Fibroblast of lung (primary cell): ENCODE measurements around the gene TMEM132D. TPM values are rescaled to one million over a fixed set of nuclear protein-coding genes. Genes with fewer than 3 reads are reported as not detected.

ENCODE experiments used
- DNase-seq, 2 donors: peaks; one replicate each; pipeline versions ENCODE4 v3.0.0 to v3.0.0-alpha.2; 2010; ENCODE audit warnings: low read depth in 2 of 2
- H2AFZ ChIP-seq: 2 replicates; pipeline ENCODE4 v1.5.1; 2012; ENCODE audit warnings: low read length, control low read depth, inconsistent platforms
- H3K27ac ChIP-seq: 2 replicates; pipeline ENCODE4 v1.5.1; 2011; ENCODE audit warnings: low read length, control low read depth; ENCODE audit not compliant: insufficient read depth
- H3K27me3 ChIP-seq: 2 replicates; pipeline ENCODE4 v1.5.1; 2011; ENCODE audit warnings: mild to moderate bottlenecking, low read length; ENCODE audit not compliant: control insufficient read depth, insufficient read depth
- H3K36me3 ChIP-seq: 2 replicates; pipeline ENCODE4 v1.5.1; 2011; ENCODE audit warnings: low read length; ENCODE audit not compliant: control insufficient read depth, insufficient read depth
- H3K4me1 ChIP-seq: 2 replicates; pipeline ENCODE4 v1.5.1; 2011; ENCODE audit warnings: low read length; ENCODE audit not compliant: control insufficient read depth, insufficient read depth; ENCODE audit errors: extremely low read depth
- H3K4me2 ChIP-seq: 2 replicates; pipeline ENCODE4 v1.5.1; 2011; ENCODE audit warnings: low read length, control low read depth; ENCODE audit not compliant: insufficient read depth; ENCODE audit errors: extremely low read depth
- H3K4me3 ChIP-seq, 4 experiments: fragments of 200-600 bp in 1 of 4; sonication (generic) in 1 of 4; replicated peaks in 1 of 4; 2 replicates each; pipeline ENCODE4 v1.5.1; 2011 to 2016; ENCODE audit warnings: low read length in 4 of 4, low read depth in 3 of 4, mild to moderate bottlenecking in 3 of 4, control low read depth in 2 of 4, inconsistent platforms in 1 of 4, mixed read lengths in 1 of 4; ENCODE audit not compliant: insufficient read depth in 1 of 4; ENCODE audit errors: control extremely low read depth in 1 of 4
- H3K79me2 ChIP-seq: 2 replicates; pipeline ENCODE4 v1.5.1; 2012; ENCODE audit warnings: mild to moderate bottlenecking, low read length, inconsistent platforms; ENCODE audit not compliant: control insufficient read depth, insufficient read depth
- H3K9ac ChIP-seq: 2 replicates; pipeline ENCODE4 v1.5.1; 2011; ENCODE audit warnings: mild to moderate bottlenecking, low read length, control low read depth; ENCODE audit not compliant: insufficient read depth
- H3K9me3 ChIP-seq: 2 replicates; pipeline ENCODE4 v1.5.1; 2012; ENCODE audit warnings: low read depth, low read length; ENCODE audit not compliant: control insufficient read depth, insufficient read depth
- H4K20me1 ChIP-seq: 2 replicates; pipeline ENCODE4 v1.5.1; 2011; ENCODE audit warnings: low read length; ENCODE audit not compliant: control insufficient read depth, insufficient read depth; ENCODE audit errors: extremely low read depth
- EZH2 ChIP-seq: IDR thresholded peaks from 2 replicates; pipeline ENCODE4 v1.5.1; 2012; ENCODE audit warnings: low read length, control low read depth, mild to moderate bottlenecking; ENCODE audit errors: missing control alignments
- polyA plus RNA-seq, 2 donors: library from polyadenylated mRNA; depleted of rRNA in 1 of 2; stranded (reverse) in 1 of 2; unstranded in 1 of 2; fragments of >200 nt; gene quantifications; 2 replicates each; pipeline ENCODE4 v1.2.1, GENCODE V29; 2011 to 2012; ENCODE audit warnings: missing spikeins in 1 of 2
- total RNA-seq: library from RNA; depleted of rRNA; stranded (reverse); fragments of >200 nt; gene quantifications from 2 replicates; pipeline ENCODE4 v1.2.1, GENCODE V29; 2014
- TF ChIP-seq, protein P1 (sequence below), 2 donors: IDR thresholded peaks in 1 of 2; conservative IDR thresholded peaks in 1 of 2; 1 replicate in 1 of 2; 2 replicates in 1 of 2; pipeline ENCODE4 v1.5.1; 2011 to 2012; ENCODE audit warnings: low read length in 2 of 2, control low read depth in 1 of 2, inconsistent platforms in 1 of 2, low read depth in 1 of 2, mild to moderate bottlenecking in 1 of 2

The TMEM132D gene
- total and polyA plus RNA-seq, 2 donors (not counting 1 experiment from before 2014, with no cell fraction given): not detected

DNA sequence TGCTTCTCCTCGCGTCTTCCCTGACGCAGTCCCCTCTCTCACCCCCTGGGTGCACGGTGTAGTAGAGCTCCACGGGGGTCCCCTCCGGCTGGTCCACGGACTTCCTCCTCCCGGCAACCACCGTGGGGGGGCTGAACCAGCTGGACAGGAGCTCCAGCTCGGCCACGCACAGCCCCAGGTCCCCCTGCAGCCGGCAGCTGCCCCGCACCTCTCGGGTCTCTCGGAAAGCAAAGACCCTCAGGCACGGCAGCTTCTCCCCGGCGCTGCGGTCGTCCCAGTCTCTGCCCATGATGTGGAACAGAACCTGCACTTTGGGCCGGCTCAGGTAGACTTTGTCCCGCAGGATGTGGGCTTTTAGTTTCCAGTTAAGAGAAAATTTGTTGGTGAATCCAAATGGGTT lies 203.8 kb downstream of the TMEM132D start:
- Histone ChIP-seq H3K79me2 (no peaks in the 10 kb centered on the region), H4K20me1 (no peaks in the 10 kb centered on the region), H3K27ac (no peak overlapping the region), H3K4me2 (no peak overlapping the region), H3K9me3 (no peaks in the 10 kb centered on the region), H2AFZ (no peak overlapping the region), H3K9ac (no peak overlapping the region), H3K36me3 (no peaks in the 10 kb centered on the region), H3K4me3 (no peak overlapping the region), H3K27me3 (no peaks in the 10 kb centered on the region), H3K4me1 (no peaks in the 10 kb centered on the region)
- DNase-seq: no peak
- TF ChIP-seq, protein P1, sequence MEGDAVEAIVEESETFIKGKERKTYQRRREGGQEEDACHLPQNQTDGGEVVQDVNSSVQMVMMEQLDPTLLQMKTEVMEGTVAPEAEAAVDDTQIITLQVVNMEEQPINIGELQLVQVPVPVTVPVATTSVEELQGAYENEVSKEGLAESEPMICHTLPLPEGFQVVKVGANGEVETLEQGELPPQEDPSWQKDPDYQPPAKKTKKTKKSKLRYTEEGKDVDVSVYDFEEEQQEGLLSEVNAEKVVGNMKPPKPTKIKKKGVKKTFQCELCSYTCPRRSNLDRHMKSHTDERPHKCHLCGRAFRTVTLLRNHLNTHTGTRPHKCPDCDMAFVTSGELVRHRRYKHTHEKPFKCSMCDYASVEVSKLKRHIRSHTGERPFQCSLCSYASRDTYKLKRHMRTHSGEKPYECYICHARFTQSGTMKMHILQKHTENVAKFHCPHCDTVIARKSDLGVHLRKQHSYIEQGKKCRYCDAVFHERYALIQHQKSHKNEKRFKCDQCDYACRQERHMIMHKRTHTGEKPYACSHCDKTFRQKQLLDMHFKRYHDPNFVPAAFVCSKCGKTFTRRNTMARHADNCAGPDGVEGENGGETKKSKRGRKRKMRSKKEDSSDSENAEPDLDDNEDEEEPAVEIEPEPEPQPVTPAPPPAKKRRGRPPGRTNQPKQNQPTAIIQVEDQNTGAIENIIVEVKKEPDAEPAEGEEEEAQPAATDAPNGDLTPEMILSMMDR (conservative IDR thresholded peaks at IDR 0.05 in 1 of 2, IDR thresholded peaks at IDR 0.05 in 1 of 2; ENCODE audit: low read depth in 1 of 2, low read length in 2 of 2): no peak
- TF ChIP-seq EZH2: no peak

DNA sequence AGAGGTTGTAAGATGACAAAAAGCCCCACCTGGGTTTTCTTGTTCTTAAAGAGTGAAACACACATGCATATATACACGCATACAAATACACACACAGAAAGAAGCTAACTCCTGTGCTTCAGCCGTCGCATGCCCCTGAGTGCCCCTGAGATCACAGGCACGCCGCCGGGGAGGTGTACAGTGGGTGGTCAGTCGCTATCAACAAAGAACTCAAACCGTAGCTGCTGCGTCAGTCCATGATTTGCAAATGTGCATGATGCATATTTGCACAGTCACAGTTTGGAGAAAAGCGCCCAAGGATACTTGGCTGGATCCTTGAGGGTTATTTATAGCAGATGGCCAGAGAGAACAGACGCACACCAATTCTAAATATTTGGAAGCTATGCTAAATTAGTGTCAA lies 206.9 kb downstream of the TMEM132D start:
- Histone ChIP-seq H3K9me3 (no peaks in the 10 kb centered on the region), H3K27ac (no peak overlapping the region), H3K4me2 (no peak overlapping the region), H4K20me1 (no peaks in the 10 kb centered on the region), H3K36me3 (no peaks in the 10 kb centered on the region), H3K27me3 (no peaks in the 10 kb centered on the region), H3K9ac (no peak overlapping the region), H3K4me1 (no peaks in the 10 kb centered on the region), H3K4me3 (no peak overlapping the region), H3K79me2 (no peaks in the 10 kb centered on the region), H2AFZ (no peak overlapping the region)
- TF ChIP-seq, protein P1 (conservative IDR thresholded peaks at IDR 0.05 in 1 of 2, IDR thresholded peaks at IDR 0.05 in 1 of 2; ENCODE audit: low read depth in 1 of 2, low read length in 2 of 2): no peak
- TF ChIP-seq EZH2: no peak
- DNase-seq: peak in 1 of 2 donors; percentile 74

DNA sequence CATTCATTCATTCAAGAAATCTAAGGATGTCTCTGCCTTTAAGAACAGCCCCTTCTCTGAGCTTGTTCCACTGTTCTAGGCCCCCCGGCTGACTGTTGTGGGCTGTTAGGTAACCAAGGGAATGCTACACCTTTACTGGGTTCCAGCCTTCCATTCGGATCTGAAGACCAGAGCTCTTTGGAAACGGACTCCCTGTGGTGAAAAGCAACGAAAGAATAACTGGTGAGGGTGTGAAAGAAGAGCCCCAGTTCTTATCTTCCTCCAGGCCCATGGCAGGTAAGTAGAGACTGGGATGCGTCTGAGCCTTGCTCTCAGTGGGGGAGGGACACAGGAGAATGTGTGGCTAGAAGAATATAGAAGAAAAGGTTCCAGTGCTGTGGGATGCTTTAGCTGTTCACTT lies 207.4 kb downstream of the TMEM132D start:
- no peaks in the 10 kb centered on the region for H3K27me3 ChIP-seq
- H3K4me3 ChIP-seq: no peak overlapping the region
- no peaks in the 10 kb centered on the region for H3K36me3 ChIP-seq
- no peak overlapping the region for H3K27ac ChIP-seq
- H3K79me2 ChIP-seq: no peaks in the 10 kb centered on the region
- H2AFZ ChIP-seq: no peak overlapping the region
- H3K4me2 ChIP-seq: no peak overlapping the region
- no peaks in the 10 kb centered on the region for H4K20me1 ChIP-seq
- no peaks in the 10 kb centered on the region for H3K9me3 ChIP-seq
- TF ChIP-seq EZH2: no peak
- TF ChIP-seq, protein P1 (conservative IDR thresholded peaks at IDR 0.05 in 1 of 2, IDR thresholded peaks at IDR 0.05 in 1 of 2; ENCODE audit: low read depth in 1 of 2, low read length in 2 of 2): no peak
- H3K4me1 ChIP-seq: no peaks in the 10 kb centered on the region
- H3K9ac ChIP-seq: no peak overlapping the region
- no peak for DNase-seq
